ENCODE measurements around the gene RTN1. TPM values are rescaled to one million over a fixed set of nuclear protein-coding genes. Genes with fewer than 3 reads are reported as not detected.

RTN1 gene
- total and polyA plus RNA-seq, 9 of the 15 experiments (the other 6 are each of a cell fraction or from before 2014, with no cell fraction given): 0.03 to 0.09 TPM; not detected in 7

DNA sequence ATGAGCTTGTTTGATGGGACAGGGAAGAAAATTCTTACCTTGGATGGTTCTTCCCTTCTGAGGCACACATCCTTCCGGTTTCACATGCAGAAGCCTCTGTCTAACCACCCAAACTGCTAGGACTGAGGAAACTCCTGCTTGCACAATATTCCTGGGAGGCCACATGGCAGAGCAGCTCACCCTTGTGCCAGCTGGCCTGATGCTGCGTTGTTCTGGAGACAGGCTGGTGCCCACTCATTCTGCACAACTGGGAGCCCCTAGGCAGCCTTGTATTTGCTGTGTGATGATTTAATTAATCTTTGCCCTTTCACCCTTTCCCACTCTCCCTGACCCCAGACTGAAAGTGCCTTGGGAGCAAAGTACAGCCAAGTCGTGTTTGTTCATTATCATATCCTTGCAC, 130.8 kb downstream of the RTN1 start (continued):
- TF ChIP-seq REST (IDR thresholded peaks at IDR 0.05; ENCODE audit: borderline replicate concordance): no peak
- no peak for TF ChIP-seq REST (CRISPR knock-in tag; IDR thresholded peaks at IDR 0.05; ENCODE audit: low read depth)
- no peak for TF ChIP-seq KHSRP (IDR thresholded peaks at IDR 0.05)
- no peak for TF ChIP-seq ZNF212 (CRISPR knock-in tag; IDR thresholded peaks at IDR 0.05)

All from K562 (cell line).